HG02571 (cell line): Measurements from ENCODE around the gene STIMATE.

ENCODE experiments used
- ATAC-seq: cut with Tn5 transposase; IDR thresholded peaks from one replicate; pipeline ENCODE4 v1.9.1; 2021; ENCODE audit warnings: mild to moderate bottlenecking, moderate library complexity; ENCODE audit not compliant: unreplicated experiment

STIMATE gene

GRCh38 chr3:52843108-52843865 is 54.1 kb downstream of the STIMATE start:
- no peak for ATAC-seq

- no peak for ATAC-seq
Measured at GRCh38 chr3:52842424-52842823, 54.9 kb downstream of the STIMATE start.

GRCh38 chr3:52841981-52842340 is 55.4 kb downstream of the STIMATE start:
- no peak for ATAC-seq

GRCh38 chr3:52841211-52841980 is 56.0 kb downstream of the STIMATE start:
- ATAC-seq: no peak

- ATAC-seq: no peak
Measured at GRCh38 chr3:52839892-52840545, 57.3 kb downstream of the STIMATE start.

GRCh38 chr3:52839268-52839575 is 58.1 kb downstream of the STIMATE start:
- no peak for ATAC-seq

GRCh38 chr3:52838561-52839267 is 58.6 kb downstream of the STIMATE start:
- no peak for ATAC-seq

GRCh38 chr3:52836986-52837385 is 60.4 kb downstream of the STIMATE start:
- ATAC-seq: no peak

GRCh38 chr3:52836471-52836845 is 60.9 kb downstream of the STIMATE start:
- no peak for ATAC-seq

- no peak for ATAC-seq
Measured at GRCh38 chr3:52835766-52836470, 61.4 kb downstream of the STIMATE start.

GRCh38 chr3:52834871-52835501 is 62.4 kb downstream of the STIMATE start, which contains the start of gene MUSTN1:
TSS of gene MUSTN1 (minus strand) at chr3:52835019. CDS start at chr3:52834948, 71 bp downstream.
- ATAC-seq: no peak

- ATAC-seq: no peak
Measured at GRCh38 chr3:52833202-52833601, 64.1 kb downstream of the STIMATE start.

- no peak for ATAC-seq
Measured at GRCh38 chr3:52831500-52832301, 65.6 kb downstream of the STIMATE start.

GRCh38 chr3:52830535-52831258 is 66.7 kb downstream of the STIMATE start, which contains the start of gene ITIH4:
TSS of gene ITIH4 (minus strand) at chr3:52830672. CDS start at chr3:52830642, 30 bp downstream.
- no peak for ATAC-seq

- no peak for ATAC-seq
Measured at GRCh38 chr3:52829906-52830463, 67.4 kb downstream of the STIMATE start.

- ATAC-seq: no peak
Measured at GRCh38 chr3:52829482-52829881, 67.9 kb downstream of the STIMATE start.

GRCh38 chr3:52827866-52828376 is 69.4 kb downstream of the STIMATE start:
- ATAC-seq: no peak

GRCh38 chr3:52827441-52827840 is 69.9 kb downstream of the STIMATE start:
- ATAC-seq: no peak
